ENCODE data around the gene CNTN1.

DNA sequence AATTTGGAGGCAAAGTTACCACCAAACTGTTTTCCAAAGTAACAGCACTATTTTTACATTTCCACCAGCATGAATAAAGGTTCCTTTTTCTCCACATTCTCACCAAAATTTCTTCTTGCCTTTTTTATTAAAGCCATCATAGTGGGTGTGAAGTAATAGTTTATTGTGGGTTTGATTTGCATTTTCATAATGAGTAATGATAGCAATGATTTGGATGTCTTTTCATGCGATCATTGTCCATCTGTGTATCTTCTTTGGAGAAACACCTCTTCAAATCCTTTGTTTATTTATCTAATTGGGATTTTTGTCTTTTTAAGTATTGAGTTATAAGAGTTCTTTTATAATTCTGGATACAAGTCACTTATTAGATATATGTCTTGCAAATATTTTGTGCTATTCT lies 172.7 kb downstream of the CNTN1 start:
- no peak for TF ChIP-seq POLR2A (IDR thresholded peaks at IDR 0.05)
- TF ChIP-seq, protein P1, sequence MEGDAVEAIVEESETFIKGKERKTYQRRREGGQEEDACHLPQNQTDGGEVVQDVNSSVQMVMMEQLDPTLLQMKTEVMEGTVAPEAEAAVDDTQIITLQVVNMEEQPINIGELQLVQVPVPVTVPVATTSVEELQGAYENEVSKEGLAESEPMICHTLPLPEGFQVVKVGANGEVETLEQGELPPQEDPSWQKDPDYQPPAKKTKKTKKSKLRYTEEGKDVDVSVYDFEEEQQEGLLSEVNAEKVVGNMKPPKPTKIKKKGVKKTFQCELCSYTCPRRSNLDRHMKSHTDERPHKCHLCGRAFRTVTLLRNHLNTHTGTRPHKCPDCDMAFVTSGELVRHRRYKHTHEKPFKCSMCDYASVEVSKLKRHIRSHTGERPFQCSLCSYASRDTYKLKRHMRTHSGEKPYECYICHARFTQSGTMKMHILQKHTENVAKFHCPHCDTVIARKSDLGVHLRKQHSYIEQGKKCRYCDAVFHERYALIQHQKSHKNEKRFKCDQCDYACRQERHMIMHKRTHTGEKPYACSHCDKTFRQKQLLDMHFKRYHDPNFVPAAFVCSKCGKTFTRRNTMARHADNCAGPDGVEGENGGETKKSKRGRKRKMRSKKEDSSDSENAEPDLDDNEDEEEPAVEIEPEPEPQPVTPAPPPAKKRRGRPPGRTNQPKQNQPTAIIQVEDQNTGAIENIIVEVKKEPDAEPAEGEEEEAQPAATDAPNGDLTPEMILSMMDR (IDR thresholded peaks at IDR 0.05) = no peak
